Measurements from ENCODE around the gene SP5.

DNA sequence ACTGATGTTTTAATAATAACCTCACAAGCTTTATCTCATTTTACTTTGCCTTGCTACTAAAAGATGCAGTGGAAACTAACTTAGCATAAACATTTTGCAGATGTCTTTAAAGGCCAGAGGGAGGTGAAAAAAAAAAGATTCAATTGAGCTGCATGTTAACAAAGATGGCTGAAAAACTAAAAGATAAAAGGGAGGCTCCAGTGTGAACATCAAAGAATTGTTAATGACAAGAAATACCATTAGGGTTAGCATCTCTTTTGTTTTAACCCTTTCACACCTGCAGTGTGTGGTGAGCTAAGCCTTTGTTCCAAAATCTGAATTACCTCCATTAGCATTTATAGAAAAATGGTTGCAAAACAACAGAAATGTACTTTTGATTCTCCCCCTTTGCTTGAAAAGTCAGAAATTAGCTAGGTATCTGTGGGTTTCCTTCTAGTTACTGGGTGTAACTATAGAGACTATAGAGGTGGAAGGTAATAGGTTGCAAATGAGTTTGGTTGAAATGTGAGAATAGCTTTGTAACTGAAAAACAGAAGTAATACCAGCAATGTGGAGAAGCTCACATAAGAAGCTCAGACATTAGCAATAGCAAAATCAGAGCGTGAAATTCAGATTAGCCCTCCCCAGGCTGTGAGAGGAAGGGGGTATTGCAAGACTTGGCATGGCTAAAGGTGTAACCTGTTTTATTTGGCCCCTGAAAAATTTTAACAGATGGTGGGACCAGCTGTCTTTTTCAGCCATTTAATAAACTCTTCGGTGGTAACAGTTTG, 34.8 kb upstream of the SP5 start:
- TF ChIP-seq, protein P1, sequence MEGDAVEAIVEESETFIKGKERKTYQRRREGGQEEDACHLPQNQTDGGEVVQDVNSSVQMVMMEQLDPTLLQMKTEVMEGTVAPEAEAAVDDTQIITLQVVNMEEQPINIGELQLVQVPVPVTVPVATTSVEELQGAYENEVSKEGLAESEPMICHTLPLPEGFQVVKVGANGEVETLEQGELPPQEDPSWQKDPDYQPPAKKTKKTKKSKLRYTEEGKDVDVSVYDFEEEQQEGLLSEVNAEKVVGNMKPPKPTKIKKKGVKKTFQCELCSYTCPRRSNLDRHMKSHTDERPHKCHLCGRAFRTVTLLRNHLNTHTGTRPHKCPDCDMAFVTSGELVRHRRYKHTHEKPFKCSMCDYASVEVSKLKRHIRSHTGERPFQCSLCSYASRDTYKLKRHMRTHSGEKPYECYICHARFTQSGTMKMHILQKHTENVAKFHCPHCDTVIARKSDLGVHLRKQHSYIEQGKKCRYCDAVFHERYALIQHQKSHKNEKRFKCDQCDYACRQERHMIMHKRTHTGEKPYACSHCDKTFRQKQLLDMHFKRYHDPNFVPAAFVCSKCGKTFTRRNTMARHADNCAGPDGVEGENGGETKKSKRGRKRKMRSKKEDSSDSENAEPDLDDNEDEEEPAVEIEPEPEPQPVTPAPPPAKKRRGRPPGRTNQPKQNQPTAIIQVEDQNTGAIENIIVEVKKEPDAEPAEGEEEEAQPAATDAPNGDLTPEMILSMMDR (IDR thresholded peaks at IDR 0.05): no peak
- no peak for TF ChIP-seq EZH2 (IDR thresholded peaks at IDR 0.05)

Data from neural progenitor cell (in vitro differentiated cells).